Psoas muscle (tissue), 8 donors: ENCODE measurements around the gene FOXA1. TPM values are rescaled to one million over a fixed set of nuclear protein-coding genes. Genes with fewer than 3 reads are reported as not detected.

Source experiments
- ATAC-seq, 4 donors: fragments of 200-7000 bp; cut with Tn5 transposase; one replicate each; pipeline ENCODE4 v1.9.1; 2020; ENCODE audit warnings: moderate library complexity in 3 of 4, mild to moderate bottlenecking in 2 of 4
- DNase-seq, 2 donors: peaks; one replicate each; pipeline ENCODE4 v3.0.0-alpha.2; 2020
- H3K27ac ChIP-seq: fragments of 200-600 bp; one replicate; pipeline ENCODE4 v1.8.0; 2022
- H3K27me3 ChIP-seq, 3 donors: fragments of 200-600 bp in 1 of 3; one replicate each; pipeline versions ENCODE4 v1.6.1 to v1.8.0; 2013 to 2022; ENCODE audit warnings: low read length in 2 of 3, mild to moderate bottlenecking in 2 of 3, moderate library complexity in 1 of 3; ENCODE audit not compliant: insufficient read depth in 3 of 3
- H3K36me3 ChIP-seq, 2 donors: fragments of 200-600 bp in 1 of 2; one replicate each; pipeline versions ENCODE4 v1.6.1 to v1.8.0; 2013 to 2022; ENCODE audit warnings: low read depth in 1 of 2, mild to moderate bottlenecking in 1 of 2, moderate library complexity in 1 of 2; ENCODE audit not compliant: insufficient read depth in 1 of 2
- H3K4me1 ChIP-seq: fragments of 200-600 bp; one replicate; pipeline ENCODE4 v1.8.0; 2022
- H3K4me3 ChIP-seq: fragments of 200-600 bp; one replicate; pipeline ENCODE4 v1.8.0; 2022; ENCODE audit warnings: mild to moderate bottlenecking
- H3K9me3 ChIP-seq: fragments of 200-600 bp; one replicate; pipeline ENCODE4 v1.8.0; 2022
- WGBS, 3 donors: extraction: QIAGEN DNeasy Blood & Tissue Kit; methylation state at CpG; one replicate each; pipeline versions ENCODE4 v1.1.6 to v1.1.7; 2013; 5-methylcytosine and 5-hydroxymethylcytosine counted together
- intact Hi-C, 2 donors: fragments of 100-400 bp; cut with DNase I; formaldehyde crosslinking; loops; one replicate each; pipeline versions ENCODE4 v1.11.0 to v1.14.2; 2022
- polyA plus RNA-seq, 3 donors: library from polyadenylated mRNA; stranded (reverse); fragments of 200-250 nt; gene quantifications; one replicate each; pipeline ENCODE4 v1.2.3, GENCODE V29; 2013
- total RNA-seq, 4 donors: library from RNA; stranded (reverse); fragmentation: NEBNext Ultra II Directional in 2 of 4; extraction: Animal tissue kit (Norgen Biotek cat#: 25700) in 2 of 4; gene quantifications; one replicate each; pipeline versions ENCODE4 v1.2.1 to v1.2.4, GENCODE V29; 2021 to 2023
- TF ChIP-seq, protein P1 (sequence below): fragments of 200-600 bp; IDR thresholded peaks from one replicate; pipeline ENCODE4 v1.8.0; 2022; ENCODE audit warnings: antibody characterized with exemption
- donor health status: healthy with polysubstance abuse.
- donor health status: DM: no; HTN: no; CAD: no; lungs with moderate emphysema.
- donor health status: Bipolar disorder and iron deficiency.
- donor health status: healthy.
- donor health status: DM: yes; HTN: yes; CAD: no.
- donor health status: DM: no; HTN: no; CAD: no.
- donor health status: DM: no; HTN: no; CAD: no.
- donor health status: DM: yes; HTN: yes; CAD: no.

Gene FOXA1
- total and polyA plus RNA-seq, 7 donors: 0.01 TPM; not detected in 6

DNA sequence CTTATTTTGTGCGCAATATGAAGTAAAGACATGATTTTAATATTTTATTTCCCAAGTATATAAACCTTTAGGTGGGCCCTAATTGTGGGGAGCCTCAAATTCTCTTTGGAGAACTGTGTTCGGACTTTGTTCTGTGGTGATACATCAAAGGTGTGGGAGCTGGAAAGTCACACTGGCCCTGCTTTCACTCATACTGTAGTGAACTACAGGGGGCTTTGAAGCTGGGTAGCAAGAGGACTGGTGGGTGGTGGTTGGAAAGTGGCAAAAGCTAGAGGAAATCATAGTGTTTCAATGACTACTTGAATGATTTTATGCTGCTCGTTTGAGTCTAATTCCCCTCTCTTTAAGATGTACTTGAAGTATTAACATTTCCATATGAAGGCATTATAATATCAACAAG is 13.6 kb upstream of the FOXA1 start:
- no peak for ATAC-seq
- H3K4me1 ChIP-seq: no peaks in the 10 kb centered on the region
- intact Hi-C loops: no loop called here
- H3K27ac ChIP-seq: no peak overlapping the region
- no peak for DNase-seq
- no peaks in the 10 kb centered on the region for H3K36me3 ChIP-seq
- peaks cover 5 to 74% (median 21%) of the 10 kb centered on the region in 3 donors for H3K27me3 ChIP-seq
- 71 to 77% (median 77%) methylated on average over 3 of the region's 3 CpGs for WGBS, 3 donors
- H3K4me3 ChIP-seq: no peak overlapping the region
- no peaks in the 10 kb centered on the region for H3K9me3 ChIP-seq
- TF ChIP-seq, protein P1, sequence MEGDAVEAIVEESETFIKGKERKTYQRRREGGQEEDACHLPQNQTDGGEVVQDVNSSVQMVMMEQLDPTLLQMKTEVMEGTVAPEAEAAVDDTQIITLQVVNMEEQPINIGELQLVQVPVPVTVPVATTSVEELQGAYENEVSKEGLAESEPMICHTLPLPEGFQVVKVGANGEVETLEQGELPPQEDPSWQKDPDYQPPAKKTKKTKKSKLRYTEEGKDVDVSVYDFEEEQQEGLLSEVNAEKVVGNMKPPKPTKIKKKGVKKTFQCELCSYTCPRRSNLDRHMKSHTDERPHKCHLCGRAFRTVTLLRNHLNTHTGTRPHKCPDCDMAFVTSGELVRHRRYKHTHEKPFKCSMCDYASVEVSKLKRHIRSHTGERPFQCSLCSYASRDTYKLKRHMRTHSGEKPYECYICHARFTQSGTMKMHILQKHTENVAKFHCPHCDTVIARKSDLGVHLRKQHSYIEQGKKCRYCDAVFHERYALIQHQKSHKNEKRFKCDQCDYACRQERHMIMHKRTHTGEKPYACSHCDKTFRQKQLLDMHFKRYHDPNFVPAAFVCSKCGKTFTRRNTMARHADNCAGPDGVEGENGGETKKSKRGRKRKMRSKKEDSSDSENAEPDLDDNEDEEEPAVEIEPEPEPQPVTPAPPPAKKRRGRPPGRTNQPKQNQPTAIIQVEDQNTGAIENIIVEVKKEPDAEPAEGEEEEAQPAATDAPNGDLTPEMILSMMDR: no peak

DNA sequence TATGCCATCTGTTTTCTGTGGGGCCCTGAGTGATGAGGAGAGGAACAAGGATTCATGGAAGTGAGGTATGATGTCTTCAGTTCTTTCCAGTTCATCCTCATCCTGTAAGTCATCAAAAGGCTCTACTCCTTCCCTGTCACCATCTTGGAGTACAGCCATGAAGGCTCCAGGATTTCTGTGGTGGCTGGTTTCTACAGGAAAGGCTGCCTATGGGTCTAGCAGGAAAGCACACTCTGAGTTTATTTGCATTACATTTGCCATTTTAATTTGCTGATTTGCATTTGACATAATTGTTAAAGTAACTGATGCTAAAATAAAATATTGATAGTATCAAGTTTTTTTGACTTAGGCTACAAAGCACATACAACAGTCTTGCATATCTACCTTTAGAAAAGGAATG is 11.6 kb upstream of the FOXA1 start:
- H3K4me1 ChIP-seq: no peaks in the 10 kb centered on the region
- H3K27me3 ChIP-seq: peaks cover 5 to 73% (median 34%) of the 10 kb centered on the region in 3 donors
- H3K36me3 ChIP-seq: no peaks in the 10 kb centered on the region
- TF ChIP-seq, protein P1: no peak
- H3K27ac ChIP-seq: no peak overlapping the region
- no peaks in the 10 kb centered on the region for H3K9me3 ChIP-seq
- H3K4me3 ChIP-seq: no peak overlapping the region
- ATAC-seq (no peak), DNase-seq (no peak)
- intact Hi-C loops: no loop called here

DNA sequence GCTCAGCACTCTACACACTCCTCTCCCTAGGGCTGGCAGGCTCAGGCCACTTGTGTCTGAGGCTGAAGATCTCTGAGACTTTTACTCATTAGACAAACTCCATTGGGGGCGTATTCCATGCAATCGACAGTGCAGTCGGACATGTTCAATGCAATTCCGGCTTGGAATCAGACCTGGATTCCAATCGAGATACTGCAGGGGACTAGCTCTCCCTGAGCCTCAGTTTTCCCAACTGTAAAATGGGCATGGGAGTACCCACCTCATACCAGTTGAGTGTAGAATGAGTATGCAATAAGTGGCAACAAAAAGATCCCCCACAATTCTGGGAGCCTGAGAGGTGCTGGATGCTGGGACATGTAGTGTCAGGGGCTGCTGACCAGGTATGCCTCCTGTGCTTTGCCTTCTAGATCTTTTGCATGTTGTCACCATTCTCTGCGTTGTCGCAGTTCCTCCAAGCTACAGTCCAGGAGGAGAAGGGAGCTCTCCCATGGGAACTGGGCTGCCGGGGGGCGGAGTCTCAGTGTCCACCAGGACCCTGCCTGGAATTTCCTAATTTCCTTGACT is 8.7 kb upstream of the FOXA1 start:
- 62 to 71% (median 69%) methylated on average over 9 of the region's 9 CpGs for WGBS, 3 donors
- Histone ChIP-seq H3K27me3 (peaks cover 0 to 76% (median 43%) of the 10 kb centered on the region in 3 donors), H3K27ac (no peak overlapping the region), H3K4me3 (no peak overlapping the region), H3K36me3 (no peaks in the 10 kb centered on the region), H3K9me3 (no peaks in the 10 kb centered on the region), H3K4me1 (peaks cover 10% of the 10 kb centered on the region)
- no peak for DNase-seq
- intact Hi-C loops: no loop called here
- no peak for ATAC-seq
- TF ChIP-seq, protein P1: no peak

DNA sequence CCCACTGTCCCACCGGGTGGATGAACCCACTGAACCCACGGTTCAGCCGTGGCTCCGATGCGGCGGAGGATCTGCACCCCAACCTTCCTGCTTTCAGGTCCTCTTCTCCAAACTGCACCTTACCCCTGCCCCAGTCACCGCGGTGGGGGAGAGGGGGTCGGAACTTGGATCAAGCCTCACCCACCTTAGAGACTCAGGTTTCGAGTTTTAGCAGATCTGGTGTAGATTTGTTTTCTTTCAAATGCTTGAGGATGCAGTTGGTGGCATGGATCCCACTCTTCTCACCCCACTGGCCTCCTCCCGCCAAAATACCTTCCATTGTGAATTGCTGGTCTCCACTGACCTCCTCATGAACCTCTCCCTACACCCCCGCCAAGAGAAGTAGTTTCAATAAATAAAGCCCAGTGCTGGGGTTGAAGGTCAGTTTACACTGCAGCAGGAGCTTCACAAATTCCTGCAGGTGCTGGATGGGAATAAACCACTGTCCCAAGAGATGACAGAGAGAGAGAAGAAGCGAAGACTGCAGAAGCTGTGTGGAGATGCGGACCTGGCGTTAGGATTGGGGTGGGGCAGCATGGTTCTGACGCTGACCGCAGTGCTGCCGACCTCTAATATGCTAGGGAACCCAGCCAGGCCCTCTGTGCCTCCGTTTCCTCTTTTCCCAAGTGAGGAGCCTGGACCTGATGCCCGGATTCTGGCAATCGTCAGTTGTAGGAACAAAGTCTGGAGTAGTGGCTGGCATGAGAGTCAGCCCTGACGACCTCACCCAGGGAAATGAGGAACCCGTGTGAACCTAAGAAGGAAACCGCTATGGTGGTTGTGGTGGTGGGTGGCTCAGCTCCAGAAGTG is 7.8 kb upstream of the FOXA1 start:
- H3K4me1 ChIP-seq: peaks cover 17% of the 10 kb centered on the region
- H3K9me3 ChIP-seq: no peaks in the 10 kb centered on the region
- TF ChIP-seq, protein P1: no peak
- peaks cover 0 to 83% (median 52%) of the 10 kb centered on the region in 3 donors for H3K27me3 ChIP-seq
- no peak overlapping the region for H3K27ac ChIP-seq
- WGBS, 3 donors: 8 to 13% (median 10%) methylated on average over 24 of the region's 24 CpGs
- ATAC-seq (no peak), DNase-seq (no peak)
- no peaks in the 10 kb centered on the region for H3K36me3 ChIP-seq
- no peak overlapping the region for H3K4me3 ChIP-seq
- intact Hi-C loops: no loop called here
